Large intestine (tissue), 12 donors: Measurements from ENCODE around the gene IFRD1. TPM values are rescaled to one million over a fixed set of nuclear protein-coding genes. Genes with fewer than 3 reads are reported as not detected.

Experiments used
- DNase-seq, 2 donors: peaks; one replicate each; pipeline versions ENCODE4 v3.0.0 to v3.0.0-alpha.2; 2013
- H3K27ac ChIP-seq: one replicate; pipeline ENCODE4 v1.5.1; 2013; ENCODE audit warnings: low read length
- H3K27me3 ChIP-seq: 2 replicates; pipeline ENCODE4 v1.6.1; 2013; ENCODE audit warnings: low read length; ENCODE audit not compliant: control insufficient read depth, insufficient read depth
- H3K36me3 ChIP-seq: 2 replicates; pipeline ENCODE4 v1.6.1; 2013; ENCODE audit warnings: low read length; ENCODE audit not compliant: control insufficient read depth, insufficient read depth
- H3K4me1 ChIP-seq: one replicate; pipeline ENCODE4 v1.6.1; 2013; ENCODE audit warnings: low read length; ENCODE audit not compliant: control insufficient read depth, insufficient read depth
- H3K4me3 ChIP-seq: one replicate; pipeline ENCODE4 v1.5.1; 2013; ENCODE audit warnings: low read length
- H3K9me3 ChIP-seq: one replicate; pipeline ENCODE4 v1.6.1; 2013; ENCODE audit warnings: mild to moderate bottlenecking, low read depth, low read length, moderate library complexity; ENCODE audit not compliant: control insufficient read depth
- whole genome bisulfite sequencing: methylation state at CpG from one replicate; pipeline ENCODE4 v1.1.5; 2013; ENCODE audit warnings: low lambda C conversion rate; ENCODE audit not compliant: insufficient coverage; 5-methylcytosine and 5-hydroxymethylcytosine counted together
- long read RNA-seq, 11 donors: transcript quantifications; one replicate each; lab custom pipeline, GENCODE V29; 2026
- polyA plus RNA-seq: library from polyadenylated mRNA; unstranded; fragments of 120-200 nt; gene quantifications from one replicate; pipeline ENCODE4 v1.2.1, GENCODE V29; 2013

The IFRD1 gene, protein sequence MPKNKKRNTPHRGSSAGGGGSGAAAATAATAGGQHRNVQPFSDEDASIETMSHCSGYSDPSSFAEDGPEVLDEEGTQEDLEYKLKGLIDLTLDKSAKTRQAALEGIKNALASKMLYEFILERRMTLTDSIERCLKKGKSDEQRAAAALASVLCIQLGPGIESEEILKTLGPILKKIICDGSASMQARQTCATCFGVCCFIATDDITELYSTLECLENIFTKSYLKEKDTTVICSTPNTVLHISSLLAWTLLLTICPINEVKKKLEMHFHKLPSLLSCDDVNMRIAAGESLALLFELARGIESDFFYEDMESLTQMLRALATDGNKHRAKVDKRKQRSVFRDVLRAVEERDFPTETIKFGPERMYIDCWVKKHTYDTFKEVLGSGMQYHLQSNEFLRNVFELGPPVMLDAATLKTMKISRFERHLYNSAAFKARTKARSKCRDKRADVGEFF
- 51.0 TPM for polyA plus RNA-seq
- long read RNA-seq, donor 1, partial matches to known transcripts: 12 of 16 reads
- long read RNA-seq, donor 1, other reads (novel, unspliced or antisense): 0 of 16 reads
- long read RNA-seq, donor 2, transcript IFRD1-202 (12 exons, 2,290 nt): major isoform, 7 of 53 reads
- long read RNA-seq, donor 2, partial matches to known transcripts: 38 of 53 reads
- long read RNA-seq, donor 2, other reads (novel, unspliced or antisense): 0 of 53 reads
- long read RNA-seq, donor 3, transcript IFRD1-202 (12 exons, 2,290 nt): major isoform, 11 of 57 reads
- long read RNA-seq, donor 3, partial matches to known transcripts: 45 of 57 reads
- long read RNA-seq, donor 3, other reads (novel, unspliced or antisense): 0 of 57 reads
- long read RNA-seq, donor 4, partial matches to known transcripts: 0 of 1 reads
- long read RNA-seq, donor 4, other reads (novel, unspliced or antisense): 0 of 1 reads
- long read RNA-seq, donor 5, transcript IFRD1-202 (12 exons, 2,290 nt): major isoform, 8 of 19 reads
- long read RNA-seq, donor 5, partial matches to known transcripts: 11 of 19 reads
- long read RNA-seq, donor 5, other reads (novel, unspliced or antisense): 0 of 19 reads
- long read RNA-seq, donor 6, transcript IFRD1-202 (12 exons, 2,290 nt): major isoform, 8 of 34 reads
- long read RNA-seq, donor 6, partial matches to known transcripts: 23 of 34 reads
- long read RNA-seq, donor 6, other reads (novel, unspliced or antisense): 0 of 34 reads
- long read RNA-seq, donor 7, partial matches to known transcripts: 8 of 12 reads
- long read RNA-seq, donor 7, other reads (novel, unspliced or antisense): 0 of 12 reads
- long read RNA-seq, donor 8, transcript IFRD1-202 (12 exons, 2,290 nt): major isoform, 6 of 53 reads
- long read RNA-seq, donor 8, partial matches to known transcripts: 42 of 53 reads
- long read RNA-seq, donor 8, other reads (novel, unspliced or antisense): 0 of 53 reads
- long read RNA-seq, donor 9, partial matches to known transcripts: 25 of 31 reads
- long read RNA-seq, donor 9, other reads (novel, unspliced or antisense): 0 of 31 reads
- long read RNA-seq, donor 10, transcript IFRD1-202 (12 exons, 2,290 nt): major isoform, 11 of 43 reads
- long read RNA-seq, donor 10, partial matches to known transcripts: 29 of 43 reads
- long read RNA-seq, donor 10, other reads (novel, unspliced or antisense): 0 of 43 reads
- long read RNA-seq, donor 11, transcript IFRD1-202 (12 exons, 2,290 nt): major isoform, 5 of 5 reads
- long read RNA-seq, donor 11, partial matches to known transcripts: 0 of 5 reads
- long read RNA-seq, donor 11, other reads (novel, unspliced or antisense): 0 of 5 reads

DNA sequence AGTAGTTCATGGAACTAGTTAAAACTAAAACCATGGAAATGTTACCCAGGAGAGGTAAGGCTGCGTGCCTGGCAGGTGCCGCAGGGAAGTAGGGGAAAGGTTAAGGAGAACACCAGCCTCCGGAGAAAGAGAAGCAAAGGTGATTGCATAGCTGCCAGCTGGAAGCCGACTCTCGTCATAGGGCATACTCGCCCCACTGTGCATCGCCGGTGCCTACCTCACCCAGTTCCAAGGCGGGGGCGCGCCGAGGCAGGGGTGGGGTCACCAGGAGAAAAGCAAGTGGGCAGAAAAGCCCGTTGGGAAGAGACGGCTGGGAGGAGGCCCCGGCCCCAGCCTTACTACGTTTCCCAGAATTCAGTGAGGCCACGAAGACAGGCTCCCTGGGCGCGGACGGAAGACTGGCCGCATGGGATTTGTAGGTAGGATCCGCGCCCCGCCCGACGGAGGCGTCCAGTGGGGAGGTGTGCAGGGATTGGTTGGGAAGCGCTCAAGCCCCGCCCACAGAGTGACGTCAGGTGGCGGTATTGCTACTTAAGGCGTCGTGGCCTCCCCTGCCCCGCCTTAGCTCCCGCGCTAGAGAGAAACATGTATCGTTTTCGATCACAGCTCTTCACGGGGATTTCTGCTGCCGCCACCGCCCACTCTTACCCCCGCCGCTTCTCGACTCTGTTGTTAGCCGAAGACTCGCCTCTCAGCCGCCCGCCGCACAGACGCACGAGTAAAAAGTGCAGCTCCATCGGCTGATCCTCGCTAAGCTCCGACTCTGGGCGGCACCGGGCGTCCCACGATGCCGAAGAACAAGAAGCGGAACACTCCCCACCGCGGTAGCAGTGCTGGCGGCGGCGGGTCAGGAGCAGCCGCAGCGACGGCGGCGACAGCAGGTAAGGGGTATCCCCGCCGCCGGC, at the start of gene IFRD1:
Gene IFRD1 (plus strand): TSS at position 559 of the 905 bp plus-strand sequence. CDS start 229 bp downstream, at position 788.
- DNase-seq: peak; percentile 99
- no CpG with 5 or more reads among the region's 73 CpGs for WGBS

DNA sequence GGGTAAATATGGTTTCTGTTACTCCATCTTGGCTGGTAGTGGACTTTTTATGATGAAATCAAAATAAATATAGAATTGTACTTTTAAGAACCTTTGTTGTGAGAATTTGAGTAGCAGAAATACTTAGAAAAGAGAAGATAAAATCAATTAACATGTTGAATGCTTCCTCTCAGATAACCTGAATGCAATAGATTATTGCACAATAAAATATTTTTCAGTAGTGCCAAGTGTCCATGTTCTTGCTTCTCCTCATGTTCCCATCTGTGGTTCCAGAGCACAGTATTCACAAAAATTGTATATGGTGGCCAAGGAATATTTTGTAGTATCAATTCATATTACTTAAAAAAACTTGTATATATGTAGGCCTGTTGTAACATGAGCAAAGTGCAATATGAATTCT, 45.9 kb upstream of the IFRD1 start:
- Histone ChIP-seq H3K27ac (no peak overlapping the region), H3K36me3 (no peaks in the 10 kb centered on the region), H3K27me3 (no peaks in the 10 kb centered on the region), H3K4me1 (no peaks in the 10 kb centered on the region), H3K9me3 (no peaks in the 10 kb centered on the region), H3K4me3 (no peak overlapping the region)
- DNase-seq: no peak

More for the DNA sequence above, at the start of gene IFRD1:
- peaks cover 26% of the 10 kb centered on the region for H3K4me1 ChIP-seq
- H3K36me3 ChIP-seq: no peaks in the 10 kb centered on the region
- peak within 1 kb of the TSS; percentile 89 for H3K4me3 ChIP-seq
- no peaks in the 10 kb centered on the region for H3K27me3 ChIP-seq
- peak within 1 kb of the TSS; percentile 96 for H3K27ac ChIP-seq
- H3K9me3 ChIP-seq: no peaks in the 10 kb centered on the region

DNA sequence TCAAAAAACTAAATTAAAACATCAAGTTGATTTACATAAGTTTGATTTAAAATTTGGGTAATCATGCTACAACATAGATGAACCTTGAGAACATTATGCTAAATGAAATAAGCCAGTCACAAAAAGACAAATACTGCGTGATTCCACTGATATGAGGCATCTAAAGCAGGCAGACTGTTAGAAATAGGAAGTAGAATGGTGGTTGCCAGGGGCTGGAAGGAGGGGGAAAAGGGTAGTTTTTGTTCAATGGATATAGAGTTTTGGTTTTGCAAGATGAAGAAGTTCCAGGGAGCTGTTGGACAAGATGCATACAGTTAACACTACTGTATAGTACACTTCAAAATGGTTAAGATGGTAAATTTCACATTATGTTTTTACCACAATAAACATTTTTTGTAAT, 45.0 kb upstream of the IFRD1 start:
- H3K9me3 ChIP-seq: no peaks in the 10 kb centered on the region
- H3K4me3 ChIP-seq: no peak overlapping the region
- H3K27me3 ChIP-seq: no peaks in the 10 kb centered on the region
- no peaks in the 10 kb centered on the region for H3K4me1 ChIP-seq
- WGBS: 83% methylated on average over 1 of the region's 1 CpG
- no peak for DNase-seq
- H3K27ac ChIP-seq: no peak overlapping the region
- no peaks in the 10 kb centered on the region for H3K36me3 ChIP-seq

DNA sequence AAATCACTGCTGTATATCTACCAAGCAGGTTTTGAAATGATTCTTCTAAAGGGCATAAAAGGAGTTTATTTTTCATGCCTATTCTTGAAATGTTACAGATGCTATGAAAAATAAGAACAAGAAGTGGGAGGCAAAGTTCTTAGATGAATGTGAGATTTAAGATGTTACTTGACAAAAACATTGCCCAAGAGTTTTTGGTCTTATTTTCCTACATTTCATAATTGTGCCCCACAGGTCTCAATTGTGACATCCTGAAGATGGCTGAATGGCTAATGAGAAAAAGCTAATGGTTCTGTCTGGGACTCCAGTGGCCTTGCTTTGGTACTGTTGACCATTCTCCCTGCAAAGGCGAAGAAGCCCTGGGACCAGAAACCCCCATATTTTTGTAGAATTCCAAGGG, 43.0 kb upstream of the IFRD1 start:
- no CpG with 5 or more reads among the region's 1 CpG for WGBS
- no peak overlapping the region for H3K27ac ChIP-seq
- no peak overlapping the region for H3K4me3 ChIP-seq
- no peaks in the 10 kb centered on the region for H3K9me3 ChIP-seq
- H3K36me3 ChIP-seq: no peaks in the 10 kb centered on the region
- no peak for DNase-seq
- H3K27me3 ChIP-seq: no peaks in the 10 kb centered on the region
- no peaks in the 10 kb centered on the region for H3K4me1 ChIP-seq

DNA sequence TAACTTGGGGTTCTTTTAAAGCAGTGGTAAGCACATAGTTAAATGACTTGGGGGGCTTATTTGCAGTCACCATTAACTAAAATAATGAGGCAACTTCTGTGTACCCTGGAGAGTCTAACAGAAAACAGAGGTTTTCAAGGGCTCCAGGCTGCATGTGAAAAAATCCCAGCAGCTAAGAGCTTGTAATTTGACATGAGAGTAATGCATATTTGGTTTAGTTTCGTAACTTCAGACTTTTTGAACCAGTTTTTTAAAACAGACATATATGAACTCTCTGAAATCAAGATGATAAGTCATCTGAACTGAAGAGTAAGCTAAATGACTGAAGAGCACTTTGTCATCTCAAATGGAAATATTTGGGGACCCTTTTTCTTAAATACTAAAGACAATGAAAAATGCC, 40.2 kb upstream of the IFRD1 start:
- no peaks in the 10 kb centered on the region for H3K9me3 ChIP-seq
- no peak overlapping the region for H3K27ac ChIP-seq
- DNase-seq: no peak

DNA sequence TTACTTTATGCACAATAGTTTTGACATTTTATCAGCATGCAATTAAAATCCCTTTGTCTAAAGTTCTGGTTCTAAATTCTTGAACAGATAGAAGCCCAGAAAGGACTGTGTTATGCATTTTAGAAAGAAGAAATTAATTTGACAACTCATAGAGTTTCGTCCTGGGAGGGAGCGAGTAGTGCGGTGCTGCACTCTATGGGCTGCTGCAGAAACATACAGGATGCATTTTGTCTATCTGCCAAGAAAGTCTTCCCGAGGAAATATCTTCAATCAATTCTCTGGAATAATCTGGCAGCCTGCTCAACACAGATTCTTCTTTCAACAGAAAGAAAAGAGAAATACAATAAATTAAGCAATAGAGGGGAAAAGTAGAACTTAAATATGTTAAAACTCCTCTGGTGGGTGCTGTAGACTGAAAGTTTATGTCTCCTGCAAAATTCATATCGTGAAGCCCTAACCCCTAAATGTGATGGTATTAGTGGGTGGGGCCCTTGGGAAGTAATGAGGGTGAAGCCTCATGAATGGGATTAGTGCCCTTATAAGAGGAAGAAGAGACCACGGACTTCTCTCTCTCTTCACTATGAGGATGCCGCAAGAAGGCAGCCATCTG, 39.0 kb upstream of the IFRD1 start:
- no peak overlapping the region for H3K27ac ChIP-seq
- no peak overlapping the region for H3K4me3 ChIP-seq
- no peaks in the 10 kb centered on the region for H3K9me3 ChIP-seq
- no peak for DNase-seq
- H3K27me3 ChIP-seq: no peaks in the 10 kb centered on the region
- H3K4me1 ChIP-seq: no peaks in the 10 kb centered on the region
- 83% methylated on average over 1 of the region's 7 CpGs for WGBS
- H3K36me3 ChIP-seq: no peaks in the 10 kb centered on the region

More for the DNA sequence above, 40.2 kb upstream of the IFRD1 start:
- Histone ChIP-seq H3K36me3 (no peaks in the 10 kb centered on the region), H3K4me1 (no peaks in the 10 kb centered on the region), H3K4me3 (no peak overlapping the region), H3K27me3 (no peaks in the 10 kb centered on the region)
- WGBS: 100% methylated on average over 1 of the region's 1 CpG

DNA sequence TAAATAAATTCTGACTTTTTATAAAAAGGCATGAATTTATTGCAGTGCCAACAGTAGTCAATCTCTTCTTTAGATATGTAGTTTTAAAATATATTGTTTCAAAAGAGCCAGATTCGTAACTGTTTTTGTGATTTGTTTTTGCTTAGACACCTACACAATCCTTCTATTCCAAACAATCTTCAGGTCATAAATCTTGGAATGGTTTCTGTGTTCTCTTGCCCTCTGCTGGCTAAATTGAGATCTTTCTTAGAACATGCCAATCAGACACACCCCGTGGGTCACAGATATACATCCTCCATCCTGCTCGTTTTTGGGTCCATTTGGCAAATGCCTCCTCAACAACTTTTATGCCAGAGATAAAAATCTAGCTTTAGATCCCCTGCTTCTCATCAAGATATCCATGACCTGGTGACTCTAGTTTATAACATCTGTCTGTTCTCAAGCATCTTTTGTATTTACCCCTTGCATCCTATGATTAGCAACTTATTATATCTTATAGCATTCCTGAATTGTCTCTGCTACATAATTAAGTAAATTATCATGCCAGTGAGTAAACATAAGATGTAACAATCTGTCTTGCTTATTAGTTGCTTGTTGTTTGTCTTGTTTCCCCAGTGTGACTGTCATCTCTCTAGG, 35.3 kb upstream of the IFRD1 start:
- DNase-seq: peak in 1 of 2 donors; percentile 35
- no CpG with 5 or more reads among the region's 3 CpGs for WGBS
- no peaks in the 10 kb centered on the region for H3K4me1 ChIP-seq
- no peaks in the 10 kb centered on the region for H3K36me3 ChIP-seq
- no peak overlapping the region for H3K27ac ChIP-seq
- H3K4me3 ChIP-seq: no peak overlapping the region
- H3K9me3 ChIP-seq: peaks cover 2% of the 10 kb centered on the region
- H3K27me3 ChIP-seq: no peaks in the 10 kb centered on the region

DNA sequence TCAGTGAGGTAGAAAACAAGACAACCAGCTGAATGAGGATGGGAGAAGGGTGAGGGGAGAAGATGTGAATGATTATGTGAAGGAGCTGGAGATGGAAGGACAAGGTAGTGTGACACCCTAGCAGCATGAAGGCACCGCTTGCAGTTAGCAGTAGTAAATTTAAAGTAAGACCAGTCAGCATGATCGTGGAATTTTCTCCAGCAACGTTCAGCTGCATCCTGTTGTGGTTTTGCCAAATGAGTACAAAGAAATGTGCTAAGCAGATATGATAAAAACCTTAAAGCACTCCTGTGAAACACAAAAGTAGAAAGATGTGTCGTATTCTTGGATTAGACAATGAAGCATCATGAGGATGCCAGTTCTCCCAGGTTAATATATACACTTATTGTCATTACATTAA, 34.1 kb upstream of the IFRD1 start:
- peaks cover 2% of the 10 kb centered on the region for H3K9me3 ChIP-seq
- no peaks in the 10 kb centered on the region for H3K27me3 ChIP-seq
- H3K4me1 ChIP-seq: no peaks in the 10 kb centered on the region
- 80% methylated on average over 1 of the region's 4 CpGs for WGBS
- DNase-seq: no peak
- H3K4me3 ChIP-seq: no peak overlapping the region
- no peaks in the 10 kb centered on the region for H3K36me3 ChIP-seq
- no peak overlapping the region for H3K27ac ChIP-seq
